PC-9 (cell line): Measurements from ENCODE around the gene CRACDL.

Experiments used
- CTCF ChIP-seq: fragments of 200-600 bp; sonication (generic); conservative IDR thresholded peaks from 2 replicates; pipeline ENCODE4 v1.6.1; 2017; ENCODE audit warnings: mixed run types, antibody characterized with exemption, mild to moderate bottlenecking, moderate library complexity
- EZH2 ChIP-seq: fragments of 200-600 bp; sonication (generic); IDR thresholded peaks from 2 replicates; pipeline ENCODE4 v1.8.0; 2017; ENCODE audit warnings: antibody characterized with exemption, low read depth

GRCh38 chr2:98771721-98772524, 164.1 kb downstream of the CRACDL start:
- TF ChIP-seq CTCF (no peak), EZH2 (no peak)
